Epithelial cell of esophagus (primary cell): ENCODE measurements around the gene SLC9B1.
A peak's percentile ranks its signal among the peaks of the same experiment; 100 is the strongest.
"Not testable (repeated sequence)": the region's sequence is repeated elsewhere in the genome, so short reads cannot be mapped to it uniquely, and the experiment has no call there.

Experiments
- DNase-seq: peaks from one replicate; pipeline ENCODE4 v3.0.0; 2010; ENCODE audit warnings: low read depth
- H3K4me3 ChIP-seq: 2 replicates; pipeline ENCODE4 v1.5.1; 2011; ENCODE audit warnings: mild to moderate bottlenecking, low read length, control low read depth
- CTCF ChIP-seq: IDR thresholded peaks from 2 replicates; pipeline ENCODE4 v1.5.1; 2011; ENCODE audit warnings: low read depth, mild to moderate bottlenecking, low read length, control low read depth, inconsistent platforms; ENCODE audit not compliant: insufficient read depth; ENCODE audit errors: missing control alignments

SLC9B1 gene

GRCh38 chr4:102883278-102883677 is 136.2 kb downstream of the SLC9B1 start:
- no peak for TF ChIP-seq CTCF
- no peak for DNase-seq
- H3K4me3 ChIP-seq = no peak overlapping the region

- no peak for DNase-seq
- no peak overlapping the region for H3K4me3 ChIP-seq
Measured at GRCh38 chr4:102881343-102881742, 138.2 kb downstream of the SLC9B1 start.

GRCh38 chr4:102878901-102879300 is 140.6 kb downstream of the SLC9B1 start:
- TF ChIP-seq CTCF = no peak
- H3K4me3 ChIP-seq = no peak overlapping the region
- no peak for DNase-seq

More at GRCh38 chr4:102881343-102881742, 138.2 kb downstream of the SLC9B1 start:
- no peak for TF ChIP-seq CTCF

GRCh38 chr4:102878349-102878748 is 141.2 kb downstream of the SLC9B1 start:
- H3K4me3 ChIP-seq, DNase-seq: not testable (repeated sequence)

- H3K4me3 ChIP-seq, DNase-seq: not testable (repeated sequence)
Measured at GRCh38 chr4:102877477-102878106, 141.9 kb downstream of the SLC9B1 start.

- no peak overlapping the region for H3K4me3 ChIP-seq
- no peak for TF ChIP-seq CTCF
- DNase-seq = no peak
Measured at GRCh38 chr4:102871772-102872171, 147.7 kb downstream of the SLC9B1 start.

- no peak for TF ChIP-seq CTCF
- peak; percentile 4 for DNase-seq
- H3K4me3 ChIP-seq = peak overlapping the region; percentile 75
Measured at GRCh38 chr4:102869569-102870197, 149.8 kb downstream of the SLC9B1 start.
